Effector memory CD4-positive, alpha-beta T cell (primary cell): ENCODE data around the gene GLOD5.
A peak's percentile ranks its signal among the peaks of the same experiment; 100 is the strongest.

ENCODE experiments used
- DNase-seq, 3 donors: peaks; one replicate each; pipeline ENCODE4 v3.0.0-alpha.2; 2020
- H3K27ac ChIP-seq: 2 replicates; pipeline ENCODE4 v1.7.0; 2013; ENCODE audit warnings: mild to moderate bottlenecking, low read length, moderate library complexity; ENCODE audit not compliant: insufficient read depth, poor library complexity, severe bottlenecking
- H3K27me3 ChIP-seq: replicated peaks from 2 replicates; pipeline ENCODE4 v1.7.0; 2013; ENCODE audit warnings: mild to moderate bottlenecking, low read length; ENCODE audit not compliant: insufficient read depth, control insufficient read depth, poor library complexity, severe bottlenecking
- H3K36me3 ChIP-seq: 2 replicates; pipeline ENCODE4 v1.7.0; 2013; ENCODE audit warnings: mild to moderate bottlenecking, low read length, moderate library complexity; ENCODE audit not compliant: control insufficient read depth, insufficient read depth
- H3K4me1 ChIP-seq: 2 replicates; pipeline ENCODE4 v1.7.0; 2013; ENCODE audit warnings: low read length, mild to moderate bottlenecking; ENCODE audit not compliant: control insufficient read depth, insufficient read depth, poor library complexity, severe bottlenecking
- H3K4me3 ChIP-seq: 2 replicates; pipeline ENCODE4 v1.7.0; 2013; ENCODE audit warnings: low read length, low read depth, mild to moderate bottlenecking; ENCODE audit not compliant: insufficient read depth, poor library complexity, severe bottlenecking
- H3K9me3 ChIP-seq: 2 replicates; pipeline ENCODE4 v1.7.0; 2013; ENCODE audit warnings: mild to moderate bottlenecking, low read length, moderate library complexity; ENCODE audit not compliant: control insufficient read depth

The GLOD5 gene

GRCh38 chrX:48726596-48726995 is 35.0 kb upstream of the GLOD5 start:
- no peaks in the 10 kb centered on the region for H3K27me3 ChIP-seq
- no peak overlapping the region for H3K4me3 ChIP-seq
- no peak overlapping the region for H3K27ac ChIP-seq
- DNase-seq, result no peak
- no peaks in the 10 kb centered on the region for H3K9me3 ChIP-seq
- H3K4me1 ChIP-seq, result peaks cover 3% of the 10 kb centered on the region
- H3K36me3 ChIP-seq, result no peaks in the 10 kb centered on the region

- Histone ChIP-seq H3K9me3 (no peaks in the 10 kb centered on the region), H3K36me3 (no peaks in the 10 kb centered on the region), H3K4me1 (peaks cover 3% of the 10 kb centered on the region), H3K27me3 (no peaks in the 10 kb centered on the region), H3K27ac (no peak overlapping the region), H3K4me3 (no peak overlapping the region)
- no peak for DNase-seq
These were observed 32.9 kb upstream of the GLOD5 start for GRCh38 chrX:48728653-48729052.

GRCh38 chrX:48736303-48736702 is 25.2 kb upstream of the GLOD5 start:
- no peaks in the 10 kb centered on the region for H3K36me3 ChIP-seq
- no peaks in the 10 kb centered on the region for H3K9me3 ChIP-seq
- no peaks in the 10 kb centered on the region for H3K27me3 ChIP-seq
- no peak overlapping the region for H3K27ac ChIP-seq
- no peak overlapping the region for H3K4me3 ChIP-seq
- H3K4me1 ChIP-seq, result peaks cover 4% of the 10 kb centered on the region
- DNase-seq, result no peak

- peak overlapping the region; percentile 84 for H3K27ac ChIP-seq
These were observed 24.7 kb upstream of the GLOD5 start for GRCh38 chrX:48736878-48737212.

GRCh38 chrX:48737213-48737938 is 24.2 kb upstream of the GLOD5 start:
- H3K9me3 ChIP-seq, result no peaks in the 10 kb centered on the region
- H3K4me3 ChIP-seq, result peak overlapping the region; percentile 48
- no peaks in the 10 kb centered on the region for H3K27me3 ChIP-seq
- DNase-seq, result peak; percentile 79 to 84 (median 80)
- H3K4me1 ChIP-seq, result peaks cover 4% of the 10 kb centered on the region
- peak overlapping the region; percentile 84 for H3K27ac ChIP-seq
- no peaks in the 10 kb centered on the region for H3K36me3 ChIP-seq

More at GRCh38 chrX:48736878-48737212, 24.7 kb upstream of the GLOD5 start:
- Histone ChIP-seq H3K4me3 (no peak overlapping the region), H3K36me3 (no peaks in the 10 kb centered on the region), H3K27me3 (no peaks in the 10 kb centered on the region), H3K9me3 (no peaks in the 10 kb centered on the region), H3K4me1 (peaks cover 4% of the 10 kb centered on the region)
- DNase-seq, result no peak

- Histone ChIP-seq H3K4me3 (peak overlapping the region; percentile 48), H3K27ac (peak overlapping the region; percentile 84), H3K36me3 (no peaks in the 10 kb centered on the region), H3K9me3 (no peaks in the 10 kb centered on the region), H3K4me1 (peaks cover 4% of the 10 kb centered on the region), H3K27me3 (no peaks in the 10 kb centered on the region)
- no peak for DNase-seq
These were observed 23.6 kb upstream of the GLOD5 start for GRCh38 chrX:48737940-48738339.

- no peaks in the 10 kb centered on the region for H3K27me3 ChIP-seq
- H3K9me3 ChIP-seq, result no peaks in the 10 kb centered on the region
- H3K4me3 ChIP-seq, result no peak overlapping the region
- H3K36me3 ChIP-seq, result no peaks in the 10 kb centered on the region
- peaks cover 4% of the 10 kb centered on the region for H3K4me1 ChIP-seq
- no peak overlapping the region for H3K27ac ChIP-seq
- no peak for DNase-seq
These were observed 19.7 kb upstream of the GLOD5 start for GRCh38 chrX:48741834-48742233.

GRCh38 chrX:48745222-48745621 is 16.3 kb upstream of the GLOD5 start:
- no peak for DNase-seq
- H3K27ac ChIP-seq, result no peak overlapping the region
- no peak overlapping the region for H3K4me3 ChIP-seq
- no peaks in the 10 kb centered on the region for H3K4me1 ChIP-seq
- no peaks in the 10 kb centered on the region for H3K36me3 ChIP-seq
- H3K9me3 ChIP-seq, result no peaks in the 10 kb centered on the region
- no peaks in the 10 kb centered on the region for H3K27me3 ChIP-seq

- H3K27me3 ChIP-seq, result no peaks in the 10 kb centered on the region
- no peak overlapping the region for H3K27ac ChIP-seq
- no peaks in the 10 kb centered on the region for H3K9me3 ChIP-seq
- no peaks in the 10 kb centered on the region for H3K4me1 ChIP-seq
- no peaks in the 10 kb centered on the region for H3K36me3 ChIP-seq
- DNase-seq, result no peak
- no peak overlapping the region for H3K4me3 ChIP-seq
These were observed 14.0 kb upstream of the GLOD5 start for GRCh38 chrX:48747415-48748016.

GRCh38 chrX:48749182-48749581 is 12.4 kb upstream of the GLOD5 start:
- Histone ChIP-seq H3K9me3 (no peaks in the 10 kb centered on the region), H3K36me3 (no peaks in the 10 kb centered on the region), H3K27me3 (no peaks in the 10 kb centered on the region), H3K27ac (no peak overlapping the region), H3K4me3 (no peak overlapping the region), H3K4me1 (no peaks in the 10 kb centered on the region)
- DNase-seq, result no peak
